NCI-H2227 (cell line): ENCODE results near the gene APOD.
"Not testable (repeated sequence)": the region's sequence is repeated elsewhere in the genome, so short reads cannot be mapped to it uniquely, and the experiment has no call there.

Experiments
- DNase-seq: peaks from one replicate; lab custom pipeline; 2025; ENCODE audit not compliant: unreplicated experiment; lab: John Stamatoyannopoulos, UW

Gene APOD

GRCh38 chr3:195583831-195584542 lies at the start of gene APOD:
APOD (minus strand) TSS chr3:195583940; CDS start chr3:195579461, 4,479 bp downstream.
- peak; percentile 58 for DNase-seq

GRCh38 chr3:195633351-195633750 lies 49.6 kb upstream of the APOD start:
- DNase-seq = not testable (repeated sequence)

GRCh38 chr3:195632501-195633185 lies 48.9 kb upstream of the APOD start:
- DNase-seq = not testable (repeated sequence)

GRCh38 chr3:195632046-195632445 lies 48.3 kb upstream of the APOD start:
- not testable (repeated sequence) for DNase-seq

- not testable (repeated sequence) for DNase-seq
These were observed 47.3 kb upstream of the APOD start for GRCh38 chr3:195630938-195631495.

- not testable (repeated sequence) for DNase-seq
These were observed 46.6 kb upstream of the APOD start for GRCh38 chr3:195630086-195630917.

- DNase-seq = not testable (repeated sequence)
These were observed 45.9 kb upstream of the APOD start for GRCh38 chr3:195629682-195630081.

- DNase-seq = not testable (repeated sequence)
These were observed 44.7 kb upstream of the APOD start for GRCh38 chr3:195628386-195628920.

- DNase-seq = not testable (repeated sequence)
These were observed 44.0 kb upstream of the APOD start for GRCh38 chr3:195627515-195628385.

- not testable (repeated sequence) for DNase-seq
These were observed 41.1 kb upstream of the APOD start for GRCh38 chr3:195624603-195625560.

- DNase-seq = not testable (repeated sequence)
These were observed 40.4 kb upstream of the APOD start for GRCh38 chr3:195624171-195624570.

- DNase-seq = not testable (repeated sequence)
These were observed 39.7 kb upstream of the APOD start for GRCh38 chr3:195623217-195623965.

- DNase-seq = not testable (repeated sequence)
These were observed 38.9 kb upstream of the APOD start for GRCh38 chr3:195622523-195623170.

GRCh38 chr3:195622012-195622411 lies 38.3 kb upstream of the APOD start:
- not testable (repeated sequence) for DNase-seq

GRCh38 chr3:195621095-195621494 lies 37.4 kb upstream of the APOD start:
- DNase-seq = not testable (repeated sequence)

- not testable (repeated sequence) for DNase-seq
These were observed 36.7 kb upstream of the APOD start for GRCh38 chr3:195620476-195620875.

GRCh38 chr3:195619591-195620369 lies 36.0 kb upstream of the APOD start:
- DNase-seq = not testable (repeated sequence)
